Osteoblast (primary cell): ENCODE results near the gene ANKRD28. TPM values are rescaled to one million over a fixed set of nuclear protein-coding genes. Genes with fewer than 3 reads are reported as not detected.
A peak's percentile ranks its signal among the peaks of the same experiment; 100 is the strongest.

Experiments used
- DNase-seq: peaks from one replicate; pipeline ENCODE4 v3.0.0; 2011; ENCODE audit warnings: low spot score, mixed read lengths; ENCODE audit not compliant: insufficient read length; ENCODE audit errors: missing footprints
- H2AFZ ChIP-seq: 2 replicates; pipeline ENCODE4 v1.6.0; 2011; ENCODE audit warnings: mild to moderate bottlenecking, low read length
- H3K27ac ChIP-seq: 2 replicates; pipeline ENCODE4 v1.5.1; 2011; ENCODE audit warnings: mild to moderate bottlenecking, low read depth, low read length, moderate library complexity
- H3K27me3 ChIP-seq: 2 replicates; pipeline ENCODE4 v1.6.0; 2012; ENCODE audit warnings: mild to moderate bottlenecking, control low read depth, inconsistent platforms, low read length, moderate library complexity; ENCODE audit not compliant: insufficient read depth
- H3K36me3 ChIP-seq: 2 replicates; pipeline ENCODE4 v1.5.1; 2011; ENCODE audit warnings: mild to moderate bottlenecking, low read length, control low read depth, moderate library complexity; ENCODE audit not compliant: insufficient read depth
- H3K4me1 ChIP-seq: 2 replicates; pipeline ENCODE4 v1.5.1; 2011; ENCODE audit warnings: mild to moderate bottlenecking, low read length, control low read depth, moderate library complexity; ENCODE audit not compliant: insufficient read depth
- H3K4me2 ChIP-seq: 2 replicates; pipeline ENCODE4 v1.6.0; 2011; ENCODE audit warnings: mild to moderate bottlenecking, low read length; ENCODE audit not compliant: insufficient read depth
- H3K4me3 ChIP-seq: fragments of 200-600 bp; sonication (generic); 3 replicates; pipeline ENCODE4 v1.5.1; 2012; ENCODE audit warnings: mild to moderate bottlenecking, low read length, inconsistent platforms; ENCODE audit not compliant: insufficient read depth
- H3K79me2 ChIP-seq: 2 replicates; pipeline ENCODE4 v1.6.0; 2012; ENCODE audit warnings: mild to moderate bottlenecking, low read length, control low read depth, inconsistent platforms; ENCODE audit not compliant: insufficient read depth
- H3K9me3 ChIP-seq: 2 replicates; pipeline ENCODE4 v1.5.1; 2011; ENCODE audit warnings: low read depth, low read length, control low read depth
- H4K20me1 ChIP-seq: 2 replicates; pipeline ENCODE4 v1.6.0; 2012; ENCODE audit warnings: mild to moderate bottlenecking, low read length, control low read depth; ENCODE audit not compliant: insufficient read depth
- total RNA-seq: library from RNA; depleted of rRNA; stranded (reverse); fragments of >200 nt; gene quantifications from 2 replicates; pipeline ENCODE4 v1.2.3, GENCODE V29; 2012
- TF ChIP-seq, protein P1 (sequence below): IDR thresholded peaks from 2 replicates; pipeline ENCODE4 v1.5.1; 2011; ENCODE audit warnings: mild to moderate bottlenecking, low read depth, low read length, moderate library complexity; ENCODE audit errors: extremely low read depth

Gene ANKRD28
- total RNA-seq, 1 donor, result 223 TPM

DNA sequence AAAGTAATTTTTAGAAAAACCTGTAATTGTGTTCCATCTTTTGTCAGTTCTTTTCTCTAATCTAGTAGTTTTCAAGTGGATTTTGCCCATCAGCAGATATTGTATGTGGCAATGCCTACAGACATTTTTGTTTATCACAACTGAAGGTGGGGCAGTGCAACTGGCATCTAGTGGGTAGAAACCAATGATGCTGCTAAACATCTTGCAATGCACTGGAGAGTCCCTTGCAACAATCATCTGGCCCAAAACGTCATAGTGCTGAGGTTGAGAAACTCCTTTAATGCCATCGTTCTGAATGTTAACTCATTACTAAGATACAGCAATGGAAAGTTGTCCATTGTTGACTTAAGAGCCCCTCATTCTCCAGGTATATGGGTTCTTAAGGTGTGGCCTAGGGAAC, 116.1 kb downstream of the ANKRD28 start:
- H3K4me1 ChIP-seq, result no peaks in the 10 kb centered on the region
- H3K4me3 ChIP-seq, result no peak overlapping the region
- H3K36me3 ChIP-seq, result peaks cover 79% of the 10 kb centered on the region
- DNase-seq, result no peak
- no peaks in the 10 kb centered on the region for H3K9me3 ChIP-seq
- TF ChIP-seq, protein P1, sequence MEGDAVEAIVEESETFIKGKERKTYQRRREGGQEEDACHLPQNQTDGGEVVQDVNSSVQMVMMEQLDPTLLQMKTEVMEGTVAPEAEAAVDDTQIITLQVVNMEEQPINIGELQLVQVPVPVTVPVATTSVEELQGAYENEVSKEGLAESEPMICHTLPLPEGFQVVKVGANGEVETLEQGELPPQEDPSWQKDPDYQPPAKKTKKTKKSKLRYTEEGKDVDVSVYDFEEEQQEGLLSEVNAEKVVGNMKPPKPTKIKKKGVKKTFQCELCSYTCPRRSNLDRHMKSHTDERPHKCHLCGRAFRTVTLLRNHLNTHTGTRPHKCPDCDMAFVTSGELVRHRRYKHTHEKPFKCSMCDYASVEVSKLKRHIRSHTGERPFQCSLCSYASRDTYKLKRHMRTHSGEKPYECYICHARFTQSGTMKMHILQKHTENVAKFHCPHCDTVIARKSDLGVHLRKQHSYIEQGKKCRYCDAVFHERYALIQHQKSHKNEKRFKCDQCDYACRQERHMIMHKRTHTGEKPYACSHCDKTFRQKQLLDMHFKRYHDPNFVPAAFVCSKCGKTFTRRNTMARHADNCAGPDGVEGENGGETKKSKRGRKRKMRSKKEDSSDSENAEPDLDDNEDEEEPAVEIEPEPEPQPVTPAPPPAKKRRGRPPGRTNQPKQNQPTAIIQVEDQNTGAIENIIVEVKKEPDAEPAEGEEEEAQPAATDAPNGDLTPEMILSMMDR, result no peak
- no peaks in the 10 kb centered on the region for H4K20me1 ChIP-seq
- no peak overlapping the region for H3K4me2 ChIP-seq
- H2AFZ ChIP-seq, result no peak overlapping the region
- H3K27ac ChIP-seq, result no peak overlapping the region
- H3K79me2 ChIP-seq, result peaks cover 6% of the 10 kb centered on the region
- H3K27me3 ChIP-seq, result no peaks in the 10 kb centered on the region

DNA sequence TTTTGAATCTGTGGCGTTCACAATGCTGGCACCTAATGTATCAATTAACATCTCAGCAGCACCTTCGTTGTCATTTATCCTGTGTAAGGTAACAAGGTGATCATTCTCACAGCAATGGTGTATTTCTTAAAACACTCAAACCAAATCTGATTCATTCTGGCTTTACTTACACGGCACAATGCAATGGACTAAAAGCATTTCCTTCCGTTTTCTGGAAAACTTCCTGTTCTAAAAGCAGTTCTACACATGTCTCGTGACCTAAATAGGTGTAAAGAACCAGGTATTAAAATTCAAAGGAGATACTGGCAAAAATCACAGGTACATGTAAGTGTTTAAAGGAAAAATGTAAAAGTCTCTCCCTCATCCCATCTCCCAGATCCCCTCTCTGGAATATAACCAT, 118.5 kb downstream of the ANKRD28 start:
- peaks cover 76% of the 10 kb centered on the region for H3K36me3 ChIP-seq
- H3K79me2 ChIP-seq, result peaks cover 4% of the 10 kb centered on the region
- no peak for DNase-seq

DNA sequence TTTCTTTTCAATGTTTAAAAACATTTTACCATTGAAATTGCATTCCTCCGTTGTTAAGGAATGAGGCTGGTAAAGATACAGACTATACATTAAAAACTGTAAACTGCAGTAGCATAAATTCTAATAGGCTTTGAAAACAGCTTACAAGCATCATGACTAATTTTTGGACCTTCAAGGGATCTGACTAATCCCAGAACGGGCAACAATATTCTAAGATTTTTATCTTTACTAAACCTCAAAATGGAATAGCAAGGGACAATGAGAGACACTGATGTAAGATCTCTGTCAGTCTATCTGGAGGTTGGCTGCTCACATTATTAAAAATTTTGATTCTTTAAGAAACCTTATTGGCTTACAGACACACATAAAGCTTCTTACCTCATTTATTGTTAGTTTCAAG, 121.5 kb downstream of the ANKRD28 start:
- Histone ChIP-seq H3K9me3 (no peaks in the 10 kb centered on the region), H4K20me1 (no peaks in the 10 kb centered on the region), H3K4me3 (no peak overlapping the region), H3K79me2 (peaks cover 4% of the 10 kb centered on the region), H3K4me2 (no peak overlapping the region), H3K36me3 (peaks cover 78% of the 10 kb centered on the region), H3K27me3 (no peaks in the 10 kb centered on the region), H2AFZ (no peak overlapping the region), H3K4me1 (peaks cover 3% of the 10 kb centered on the region), H3K27ac (peak overlapping the region; percentile 23)
- DNase-seq, result no peak
- TF ChIP-seq, protein P1, result no peak

More for the DNA sequence above, 118.5 kb downstream of the ANKRD28 start:
- TF ChIP-seq, protein P1, result no peak
- H4K20me1 ChIP-seq, result no peaks in the 10 kb centered on the region
- no peaks in the 10 kb centered on the region for H3K27me3 ChIP-seq
- no peak overlapping the region for H3K27ac ChIP-seq
- H3K4me1 ChIP-seq, result peaks cover 3% of the 10 kb centered on the region
- H3K9me3 ChIP-seq, result no peaks in the 10 kb centered on the region
- no peak overlapping the region for H3K4me2 ChIP-seq
- H3K4me3 ChIP-seq, result no peak overlapping the region
- no peak overlapping the region for H2AFZ ChIP-seq

DNA sequence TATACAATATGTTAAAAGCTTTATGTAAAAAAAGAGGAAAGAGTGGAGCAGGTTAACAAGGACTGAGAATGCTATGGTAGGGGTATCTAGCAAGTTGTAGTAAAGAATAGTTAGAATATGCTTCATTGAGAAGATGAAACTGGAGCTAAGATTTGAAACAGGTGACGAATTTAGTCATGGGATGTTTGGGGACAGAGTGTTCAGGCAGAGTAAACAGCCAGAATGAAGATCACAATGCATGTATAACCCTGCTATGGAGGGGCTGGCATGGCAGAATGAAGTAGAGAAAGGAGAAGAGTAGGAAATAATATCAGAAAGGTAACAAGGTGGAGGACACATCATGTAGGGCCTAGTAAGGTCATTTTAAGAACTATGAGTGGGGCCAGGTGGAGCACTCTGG, 124.2 kb downstream of the ANKRD28 start:
- Histone ChIP-seq H4K20me1 (no peaks in the 10 kb centered on the region), H2AFZ (no peak overlapping the region), H3K79me2 (no peaks in the 10 kb centered on the region), H3K9me3 (no peaks in the 10 kb centered on the region), H3K36me3 (peaks cover 75% of the 10 kb centered on the region), H3K4me3 (no peak overlapping the region), H3K4me2 (no peak overlapping the region), H3K27me3 (no peaks in the 10 kb centered on the region), H3K4me1 (peaks cover 3% of the 10 kb centered on the region), H3K27ac (no peak overlapping the region)
- DNase-seq, result no peak
- TF ChIP-seq, protein P1, result no peak
